AG20443 (cell line): ENCODE data around the gene FEZ2.
A peak's percentile ranks its signal among the peaks of the same experiment; 100 is the strongest.
"Not testable (repeated sequence)": the region's sequence is repeated elsewhere in the genome, so short reads cannot be mapped to it uniquely, and the experiment has no call there.

ENCODE experiments used
- DNase-seq: peaks from one replicate; pipeline ENCODE4 v3.0.0; 2012; ENCODE audit warnings: low spot score, mixed read lengths

Gene FEZ2

GRCh38 chr2:36597532-36598377 is at the start of gene FEZ2:
Gene FEZ2, minus strand, starts transcription at chr2:36598168. Its CDS starts 26 bp downstream, at chr2:36598142.
- DNase-seq = peak; percentile 96

DNA sequence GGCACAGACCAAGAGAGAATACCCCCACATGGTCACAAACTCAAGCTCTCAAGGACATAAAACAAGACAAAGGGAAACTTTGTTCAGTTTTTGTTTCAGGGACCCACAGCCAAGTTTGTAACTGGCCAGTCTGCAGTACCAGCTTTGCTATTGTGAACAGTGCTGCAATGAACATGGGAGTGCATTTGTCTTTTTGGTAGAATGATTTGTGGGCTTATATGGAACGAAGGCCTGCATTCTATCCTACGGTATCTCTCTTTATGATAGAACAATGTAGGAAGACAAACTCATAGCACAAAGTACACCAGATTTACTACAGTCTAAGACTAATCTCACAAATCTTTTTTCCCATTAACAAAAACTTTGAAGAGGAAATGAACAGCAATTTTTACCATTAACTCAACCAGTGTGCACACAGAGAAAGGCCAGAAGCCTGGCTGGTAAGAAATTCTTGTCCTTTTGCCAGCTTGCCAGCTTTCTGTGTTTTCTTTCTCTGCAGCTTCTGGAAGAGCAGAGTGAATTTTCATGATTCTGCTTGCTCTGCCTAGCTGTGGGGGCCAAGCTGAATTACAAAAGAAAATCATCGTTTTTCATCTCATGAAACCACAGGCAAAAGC is 37.1 kb upstream of the FEZ2 start:
- no peak for DNase-seq

GRCh38 chr2:36633470-36634092 is 35.6 kb upstream of the FEZ2 start:
- no peak for DNase-seq

DNA sequence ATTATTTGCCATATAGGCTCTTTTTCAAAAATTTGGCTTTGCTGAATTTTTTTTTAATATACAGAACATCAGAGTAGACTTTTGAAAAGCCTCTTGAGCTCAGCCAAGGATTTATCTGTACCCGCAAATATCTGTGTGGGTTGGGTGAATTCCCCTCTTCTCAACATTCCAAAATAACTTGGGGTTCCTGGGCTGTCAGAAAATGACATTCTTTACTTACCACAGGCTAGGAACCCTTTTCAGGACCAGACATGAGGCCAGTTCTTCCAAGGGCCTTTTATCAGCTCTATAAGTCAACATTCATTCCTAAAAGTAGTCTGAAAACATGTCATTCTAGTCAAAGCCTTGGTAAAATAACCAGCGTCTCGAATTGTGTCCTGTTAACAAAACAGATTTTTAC is 28.8 kb upstream of the FEZ2 start:
- no peak for DNase-seq

- no peak for DNase-seq
These were observed 28.1 kb upstream of the FEZ2 start for GRCh38 chr2:36626071-36626470.

DNA sequence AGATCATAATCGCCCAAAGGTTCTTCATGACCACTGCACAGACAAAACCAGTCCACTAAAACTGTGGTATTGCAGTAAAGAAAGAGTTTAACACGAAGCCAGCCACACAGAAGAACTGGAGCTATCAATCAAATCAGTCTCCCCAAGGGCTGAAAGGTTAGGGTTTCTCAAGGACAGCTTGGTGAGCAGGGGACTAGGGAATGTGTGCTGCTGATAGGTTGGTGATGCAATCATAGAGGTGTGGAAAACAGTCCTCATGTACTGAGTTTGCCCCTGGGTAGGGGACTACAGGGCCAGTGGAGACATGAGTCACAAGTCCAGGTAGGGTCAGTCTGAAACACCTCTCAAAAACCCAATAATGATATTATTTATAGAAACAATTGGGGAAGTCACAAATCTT is 27.3 kb upstream of the FEZ2 start:
- DNase-seq = no peak

DNA sequence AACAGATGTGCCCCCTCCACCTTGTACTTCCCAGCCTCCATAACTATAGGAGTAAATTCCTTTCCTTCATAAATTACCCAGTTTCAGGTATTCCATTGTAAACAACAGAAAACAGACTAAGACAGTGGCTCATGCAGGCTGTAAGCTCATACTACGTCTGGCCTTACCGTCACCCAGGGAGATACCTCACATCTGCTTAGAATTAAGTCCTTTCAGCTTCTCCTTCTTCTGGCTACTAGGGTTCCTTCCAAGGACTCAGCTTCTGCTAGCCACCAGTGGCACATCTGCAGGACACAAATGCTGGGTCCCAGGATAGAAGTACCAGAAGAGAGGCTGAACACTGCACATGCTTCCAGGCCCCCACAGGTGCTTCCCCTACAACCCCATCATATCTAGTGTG is 22.4 kb upstream of the FEZ2 start:
- DNase-seq = no peak

DNA sequence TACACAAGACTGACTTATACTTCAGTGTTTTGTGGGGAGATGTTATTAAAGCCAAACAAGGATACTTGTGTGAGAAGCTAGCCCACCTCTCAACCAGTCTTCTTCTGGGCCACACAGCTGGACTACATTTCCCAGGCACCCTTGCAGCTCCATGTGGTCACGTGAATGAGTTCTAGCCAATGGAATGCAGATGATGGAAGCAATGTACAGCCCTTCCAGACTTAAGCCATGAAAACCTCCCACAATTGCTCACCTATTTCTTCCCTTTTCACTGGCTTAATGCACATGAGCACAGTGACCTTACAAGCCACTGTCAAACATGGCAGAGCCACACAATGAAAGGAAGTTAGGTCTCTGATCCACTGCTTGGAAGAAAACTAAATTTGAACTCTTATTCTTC is 20.4 kb upstream of the FEZ2 start:
- peak; percentile 54 for DNase-seq

DNA sequence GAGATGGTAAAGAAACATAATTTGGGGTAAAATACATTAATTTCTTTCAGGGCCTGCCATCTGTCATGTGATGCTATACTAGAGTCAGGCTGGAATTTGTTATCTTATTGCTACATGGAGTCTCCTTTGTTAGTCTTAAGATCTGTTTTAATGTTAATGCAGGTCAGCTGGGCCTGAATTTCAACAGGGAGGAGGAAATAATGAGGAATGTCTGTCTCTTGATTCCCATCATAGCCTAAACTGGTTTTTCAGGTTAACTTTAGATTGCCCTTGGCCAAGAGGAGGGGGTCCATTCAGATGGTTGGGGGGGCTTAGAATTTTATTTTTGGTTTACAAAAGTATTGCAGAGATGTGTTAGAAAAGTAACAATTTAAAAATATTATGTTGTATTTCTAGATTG is 19.0 kb upstream of the FEZ2 start:
- no peak for DNase-seq

DNA sequence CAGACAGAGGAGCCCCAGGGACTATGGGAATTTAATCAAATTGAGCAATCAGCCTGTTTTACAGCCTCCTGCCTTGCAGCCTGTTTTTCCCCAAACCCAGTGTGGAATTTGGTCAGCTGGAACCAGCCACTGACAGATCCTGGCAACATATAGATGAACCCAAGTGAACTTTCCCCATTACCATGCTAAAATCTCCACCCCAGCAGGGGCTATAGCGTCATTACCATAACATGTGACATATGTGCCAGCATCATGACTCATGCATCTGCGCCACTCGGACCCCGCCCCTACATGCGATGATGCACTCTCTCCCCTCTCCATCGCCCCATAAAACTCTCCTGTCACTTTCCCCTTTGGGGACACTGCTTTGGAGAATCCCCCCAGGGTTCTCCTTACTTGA is 17.3 kb upstream of the FEZ2 start:
- peak; percentile 52 for DNase-seq

DNA sequence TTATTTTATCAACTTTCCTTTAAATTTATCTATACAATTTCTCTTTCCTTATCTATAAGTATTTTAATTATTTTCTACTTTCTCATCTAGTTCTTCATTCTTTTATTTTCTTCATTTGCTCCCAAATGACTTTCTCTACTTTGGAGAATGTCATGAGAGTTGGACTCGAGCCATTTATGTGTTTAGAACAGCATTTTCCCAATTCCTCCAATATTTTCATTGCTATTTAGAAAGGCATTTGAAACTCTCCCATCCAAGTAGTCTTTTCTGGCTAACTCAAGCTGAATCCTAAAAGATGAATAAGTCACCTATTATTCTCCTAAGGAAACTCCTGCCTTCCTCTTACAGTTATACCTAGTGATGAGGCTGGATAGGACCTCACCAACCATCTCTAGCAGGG is 15.8 kb upstream of the FEZ2 start:
- no peak for DNase-seq

GRCh38 chr2:36611316-36611990 is 13.5 kb upstream of the FEZ2 start:
- no peak for DNase-seq

- DNase-seq = no peak
These were observed 11.5 kb upstream of the FEZ2 start for GRCh38 chr2:36609507-36609906.

- no peak for DNase-seq
These were observed 10.0 kb upstream of the FEZ2 start for GRCh38 chr2:36607947-36608346.

- no peak for DNase-seq
These were observed 9.0 kb upstream of the FEZ2 start for GRCh38 chr2:36606925-36607324.

DNA sequence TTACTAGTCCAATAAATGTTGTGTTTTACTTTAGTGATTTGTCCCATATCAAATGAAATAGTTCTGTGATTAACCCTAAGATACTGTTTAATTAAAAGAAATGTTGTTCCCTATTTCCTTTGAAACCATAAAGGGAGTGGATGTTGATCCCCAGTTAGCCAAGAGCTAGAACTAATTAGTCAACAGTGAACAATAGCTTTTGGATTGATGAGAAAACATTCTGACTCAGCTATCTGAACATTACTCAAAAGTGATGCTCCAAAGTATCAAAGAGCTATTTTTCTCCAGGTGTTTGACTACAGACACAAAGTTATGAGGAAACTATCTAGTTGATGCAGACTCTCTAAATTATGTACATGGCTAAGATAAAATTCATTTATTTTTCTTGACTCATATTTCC is 7.3 kb upstream of the FEZ2 start:
- DNase-seq = no peak

GRCh38 chr2:36603629-36604028 is 5.7 kb upstream of the FEZ2 start:
- DNase-seq = not testable (repeated sequence)

DNA sequence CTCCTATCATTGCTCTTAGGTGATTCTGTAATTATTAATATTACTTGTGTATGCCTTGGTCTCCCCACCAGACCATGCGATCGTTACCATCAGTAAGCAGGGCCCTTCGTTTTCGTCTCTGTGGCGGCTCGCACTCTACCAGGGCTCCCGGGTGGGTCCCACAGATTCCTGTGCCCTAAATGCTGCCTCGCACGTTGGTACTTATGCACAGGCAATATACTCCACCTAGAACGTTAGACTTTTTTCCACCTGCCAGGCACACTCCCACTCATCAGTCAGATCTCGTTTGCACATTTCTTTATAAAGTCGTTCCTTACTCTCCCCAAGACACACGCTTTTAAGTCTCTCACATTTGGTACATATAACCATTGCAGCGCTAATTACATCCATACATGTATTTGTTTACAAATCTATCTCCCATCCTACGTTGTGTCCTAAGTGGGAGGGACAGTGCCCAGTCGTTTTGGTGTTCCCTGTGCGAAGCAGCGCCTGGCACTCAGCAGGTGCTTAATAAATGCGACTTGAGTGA is 901 bp downstream of the FEZ2 start:
- no peak for DNase-seq

- no peak for DNase-seq
These were observed 1.6 kb downstream of the FEZ2 start for GRCh38 chr2:36596397-36596796.

DNA sequence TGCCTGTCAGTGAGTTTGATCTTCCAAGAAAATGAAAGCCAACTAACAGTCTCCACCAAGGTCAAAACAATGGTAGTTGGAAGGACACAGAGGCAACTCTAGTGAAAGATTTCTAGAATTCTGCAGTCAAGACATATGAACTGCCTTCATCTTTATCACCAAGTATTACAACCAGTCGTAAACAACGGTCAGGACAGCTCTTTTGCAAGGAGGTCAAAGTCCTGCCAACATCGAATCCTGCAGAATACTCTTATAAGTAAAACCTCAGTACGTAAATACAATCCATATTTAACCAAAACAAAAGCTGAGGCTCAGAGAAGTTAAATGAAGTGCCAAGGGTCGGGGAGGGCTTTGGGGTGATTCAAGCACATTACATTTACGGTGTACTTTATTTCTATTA is 3.1 kb downstream of the FEZ2 start:
- no peak for DNase-seq

DNA sequence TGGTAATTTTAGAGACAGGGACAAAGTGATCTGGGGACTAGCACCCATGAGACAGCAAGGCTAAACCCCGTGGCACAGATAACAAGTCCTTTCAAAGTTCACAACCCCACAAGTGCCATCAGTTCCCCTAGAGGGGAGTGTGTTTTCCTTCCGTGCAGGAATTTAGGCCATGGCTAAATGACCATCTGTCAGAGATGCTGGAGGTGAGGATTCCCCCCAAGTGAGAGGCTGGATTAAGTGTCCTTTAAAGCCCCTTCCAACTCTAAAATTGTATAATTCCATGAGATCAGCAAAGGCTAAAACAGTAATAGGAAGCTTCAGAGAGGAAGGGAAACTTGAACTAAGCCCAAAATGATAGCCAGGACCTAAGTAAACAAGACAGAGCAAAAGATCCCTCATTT is 8.7 kb downstream of the FEZ2 start:
- no peak for DNase-seq

DNA sequence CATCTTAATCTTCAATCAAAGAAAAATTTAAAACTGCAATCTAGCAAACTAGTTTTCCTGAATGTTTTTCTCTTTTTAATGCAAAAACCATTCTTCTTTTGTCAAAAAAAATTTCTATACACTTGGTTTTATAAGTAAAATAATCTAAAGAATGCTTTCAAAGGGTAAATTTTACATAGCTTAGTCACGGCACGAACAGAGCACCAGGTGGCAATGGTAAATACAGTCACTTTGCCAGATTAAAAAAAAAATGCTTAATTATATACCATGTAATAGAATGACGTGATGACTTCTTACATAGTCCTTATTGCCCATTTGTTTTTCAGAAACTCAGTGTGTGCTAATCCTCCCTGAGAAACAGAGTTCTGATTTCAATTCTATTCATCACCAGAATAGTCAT is 10.4 kb downstream of the FEZ2 start:
- DNase-seq = no peak

DNA sequence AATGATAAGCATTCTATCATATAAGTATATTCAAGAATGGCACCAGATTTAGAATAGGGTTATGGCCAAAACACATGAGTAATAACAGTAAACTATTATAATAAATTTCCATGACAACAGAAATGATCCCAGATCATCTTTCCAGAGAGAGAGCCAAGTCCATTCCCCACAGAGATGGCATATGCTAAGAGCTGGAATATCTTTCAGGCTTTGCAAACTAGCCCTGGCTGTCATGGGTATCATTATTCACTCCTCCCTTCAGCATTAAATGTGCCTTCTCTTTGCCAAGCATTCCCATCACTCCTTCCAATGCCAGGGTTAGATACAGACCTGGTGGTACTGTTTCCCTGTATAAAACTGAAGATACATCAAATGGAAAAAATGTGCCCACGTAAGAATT is 10.9 kb downstream of the FEZ2 start:
- no peak for DNase-seq
